Measurements from ENCODE around the gene VIPR1.

DNA sequence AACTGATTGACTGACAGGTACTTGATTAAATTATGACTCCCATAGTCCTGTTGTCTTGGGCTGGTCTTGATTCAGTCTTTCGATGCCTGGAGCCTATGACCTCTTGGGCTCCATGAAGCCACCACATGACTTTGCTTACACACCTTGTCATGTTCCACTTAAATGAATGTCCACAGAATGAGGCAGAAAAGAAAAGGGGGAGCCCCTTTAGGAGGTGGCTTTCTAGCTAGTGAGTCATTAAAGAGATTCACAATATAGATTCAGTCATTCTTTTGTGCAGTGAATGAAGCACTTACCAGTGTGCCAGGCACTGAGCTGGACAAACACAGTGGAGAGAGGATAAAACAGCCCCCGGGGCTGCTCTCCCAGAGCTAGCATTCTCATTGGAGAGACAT lies 17.1 kb downstream of the VIPR1 start:
- TF ChIP-seq TAF1 (conservative IDR thresholded peaks at IDR 0.05) (no peak), SP1 (IDR thresholded peaks at IDR 0.05) (no peak), RAD21 (IDR thresholded peaks at IDR 0.05) (no peak), YY1 (IDR thresholded peaks at IDR 0.05) (no peak), JUND (IDR thresholded peaks at IDR 0.05) (no peak), EGR1 (IDR thresholded peaks at IDR 0.05; ENCODE audit: low read depth in 2 of 2) (no peak), FOXA1 (IDR thresholded peaks at IDR 0.05) (no peak), GABPA (IDR thresholded peaks at IDR 0.05 in 1 of 2, conservative IDR thresholded peaks at IDR 0.05 in 1 of 2) (no peak)
- TF ChIP-seq, protein P1, sequence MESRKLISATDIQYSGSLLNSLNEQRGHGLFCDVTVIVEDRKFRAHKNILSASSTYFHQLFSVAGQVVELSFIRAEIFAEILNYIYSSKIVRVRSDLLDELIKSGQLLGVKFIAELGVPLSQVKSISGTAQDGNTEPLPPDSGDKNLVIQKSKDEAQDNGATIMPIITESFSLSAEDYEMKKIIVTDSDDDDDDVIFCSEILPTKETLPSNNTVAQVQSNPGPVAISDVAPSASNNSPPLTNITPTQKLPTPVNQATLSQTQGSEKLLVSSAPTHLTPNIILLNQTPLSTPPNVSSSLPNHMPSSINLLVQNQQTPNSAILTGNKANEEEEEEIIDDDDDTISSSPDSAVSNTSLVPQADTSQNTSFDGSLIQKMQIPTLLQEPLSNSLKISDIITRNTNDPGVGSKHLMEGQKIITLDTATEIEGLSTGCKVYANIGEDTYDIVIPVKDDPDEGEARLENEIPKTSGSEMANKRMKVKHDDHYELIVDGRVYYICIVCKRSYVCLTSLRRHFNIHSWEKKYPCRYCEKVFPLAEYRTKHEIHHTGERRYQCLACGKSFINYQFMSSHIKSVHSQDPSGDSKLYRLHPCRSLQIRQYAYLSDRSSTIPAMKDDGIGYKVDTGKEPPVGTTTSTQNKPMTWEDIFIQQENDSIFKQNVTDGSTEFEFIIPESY (IDR thresholded peaks at IDR 0.05), result no peak
- TF ChIP-seq, protein P2, sequence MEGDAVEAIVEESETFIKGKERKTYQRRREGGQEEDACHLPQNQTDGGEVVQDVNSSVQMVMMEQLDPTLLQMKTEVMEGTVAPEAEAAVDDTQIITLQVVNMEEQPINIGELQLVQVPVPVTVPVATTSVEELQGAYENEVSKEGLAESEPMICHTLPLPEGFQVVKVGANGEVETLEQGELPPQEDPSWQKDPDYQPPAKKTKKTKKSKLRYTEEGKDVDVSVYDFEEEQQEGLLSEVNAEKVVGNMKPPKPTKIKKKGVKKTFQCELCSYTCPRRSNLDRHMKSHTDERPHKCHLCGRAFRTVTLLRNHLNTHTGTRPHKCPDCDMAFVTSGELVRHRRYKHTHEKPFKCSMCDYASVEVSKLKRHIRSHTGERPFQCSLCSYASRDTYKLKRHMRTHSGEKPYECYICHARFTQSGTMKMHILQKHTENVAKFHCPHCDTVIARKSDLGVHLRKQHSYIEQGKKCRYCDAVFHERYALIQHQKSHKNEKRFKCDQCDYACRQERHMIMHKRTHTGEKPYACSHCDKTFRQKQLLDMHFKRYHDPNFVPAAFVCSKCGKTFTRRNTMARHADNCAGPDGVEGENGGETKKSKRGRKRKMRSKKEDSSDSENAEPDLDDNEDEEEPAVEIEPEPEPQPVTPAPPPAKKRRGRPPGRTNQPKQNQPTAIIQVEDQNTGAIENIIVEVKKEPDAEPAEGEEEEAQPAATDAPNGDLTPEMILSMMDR (IDR thresholded peaks at IDR 0.05; ENCODE audit: low read depth, low read length, missing input control), result no peak
- TF ChIP-seq, protein P3, sequence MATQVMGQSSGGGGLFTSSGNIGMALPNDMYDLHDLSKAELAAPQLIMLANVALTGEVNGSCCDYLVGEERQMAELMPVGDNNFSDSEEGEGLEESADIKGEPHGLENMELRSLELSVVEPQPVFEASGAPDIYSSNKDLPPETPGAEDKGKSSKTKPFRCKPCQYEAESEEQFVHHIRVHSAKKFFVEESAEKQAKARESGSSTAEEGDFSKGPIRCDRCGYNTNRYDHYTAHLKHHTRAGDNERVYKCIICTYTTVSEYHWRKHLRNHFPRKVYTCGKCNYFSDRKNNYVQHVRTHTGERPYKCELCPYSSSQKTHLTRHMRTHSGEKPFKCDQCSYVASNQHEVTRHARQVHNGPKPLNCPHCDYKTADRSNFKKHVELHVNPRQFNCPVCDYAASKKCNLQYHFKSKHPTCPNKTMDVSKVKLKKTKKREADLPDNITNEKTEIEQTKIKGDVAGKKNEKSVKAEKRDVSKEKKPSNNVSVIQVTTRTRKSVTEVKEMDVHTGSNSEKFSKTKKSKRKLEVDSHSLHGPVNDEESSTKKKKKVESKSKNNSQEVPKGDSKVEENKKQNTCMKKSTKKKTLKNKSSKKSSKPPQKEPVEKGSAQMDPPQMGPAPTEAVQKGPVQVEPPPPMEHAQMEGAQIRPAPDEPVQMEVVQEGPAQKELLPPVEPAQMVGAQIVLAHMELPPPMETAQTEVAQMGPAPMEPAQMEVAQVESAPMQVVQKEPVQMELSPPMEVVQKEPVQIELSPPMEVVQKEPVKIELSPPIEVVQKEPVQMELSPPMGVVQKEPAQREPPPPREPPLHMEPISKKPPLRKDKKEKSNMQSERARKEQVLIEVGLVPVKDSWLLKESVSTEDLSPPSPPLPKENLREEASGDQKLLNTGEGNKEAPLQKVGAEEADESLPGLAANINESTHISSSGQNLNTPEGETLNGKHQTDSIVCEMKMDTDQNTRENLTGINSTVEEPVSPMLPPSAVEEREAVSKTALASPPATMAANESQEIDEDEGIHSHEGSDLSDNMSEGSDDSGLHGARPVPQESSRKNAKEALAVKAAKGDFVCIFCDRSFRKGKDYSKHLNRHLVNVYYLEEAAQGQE (IDR thresholded peaks at IDR 0.05), result no peak
- TF ChIP-seq, protein P4, sequence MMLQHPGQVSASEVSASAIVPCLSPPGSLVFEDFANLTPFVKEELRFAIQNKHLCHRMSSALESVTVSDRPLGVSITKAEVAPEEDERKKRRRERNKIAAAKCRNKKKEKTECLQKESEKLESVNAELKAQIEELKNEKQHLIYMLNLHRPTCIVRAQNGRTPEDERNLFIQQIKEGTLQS (IDR thresholded peaks at IDR 0.05), result no peak
- TF ChIP-seq, protein P5, sequence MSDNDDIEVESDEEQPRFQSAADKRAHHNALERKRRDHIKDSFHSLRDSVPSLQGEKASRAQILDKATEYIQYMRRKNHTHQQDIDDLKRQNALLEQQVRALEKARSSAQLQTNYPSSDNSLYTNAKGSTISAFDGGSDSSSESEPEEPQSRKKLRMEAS (IDR thresholded peaks at IDR 0.05), result no peak
